CD4-positive, alpha-beta T cell (primary cell): ENCODE results near the gene MRPS23. TPM values are rescaled to one million over a fixed set of nuclear protein-coding genes. Genes with fewer than 3 reads are reported as not detected.

Experiments used
- ATAC-seq: fragments of 200-7000 bp; cut with Tn5 transposase; one replicate; pipeline ENCODE4 v1.10.0; 2022; ENCODE audit warnings: mild to moderate bottlenecking; ENCODE audit not compliant: poor library complexity
- CTCF ChIA-PET: fragments of 350-600 bp; sonication (Branson Sonifier 250); formaldehyde crosslinking; loops from one replicate; lab custom pipeline; 2021; ENCODE audit warnings: antibody characterized with exemption, inconsistent platforms; lab: Charles Lee
- POLR2A ChIA-PET: fragments of 350-600 bp; sonication (Branson Sonifier 250); formaldehyde crosslinking; loops from one replicate; lab custom pipeline; 2021; ENCODE audit warnings: antibody characterized with exemption, inconsistent platforms; lab: Charles Lee
- DNase-seq, 14 experiments: peaks; one replicate each; pipeline ENCODE4 v3.0.0-alpha.2; 2013 to 2020; ENCODE audit warnings: mixed read lengths in 2 of 14
- H3K27ac ChIP-seq, 2 donors: one replicate each; pipeline versions ENCODE4 v1.5.1 to v1.7.0; 2013; ENCODE audit warnings: low read length in 2 of 2, low read depth in 1 of 2, mild to moderate bottlenecking in 1 of 2
- H3K27me3 ChIP-seq, 2 experiments: 1 replicate in 1 of 2; 2 replicates in 1 of 2; pipeline versions ENCODE4 v1.6.1 to v1.7.0; 2013; ENCODE audit warnings: low read length in 2 of 2, control low read depth in 1 of 2, mild to moderate bottlenecking in 1 of 2, moderate library complexity in 1 of 2; ENCODE audit not compliant: insufficient read depth in 2 of 2, control insufficient read depth in 1 of 2
- H3K36me3 ChIP-seq: one replicate; pipeline ENCODE4 v1.6.1; 2013; ENCODE audit warnings: low read length, control low read depth; ENCODE audit not compliant: insufficient read depth
- H3K4me1 ChIP-seq: one replicate; pipeline ENCODE4 v1.6.1; 2013; ENCODE audit warnings: low read length, control low read depth; ENCODE audit not compliant: insufficient read depth
- H3K4me3 ChIP-seq: one replicate; pipeline ENCODE4 v1.5.1; 2013; ENCODE audit warnings: mild to moderate bottlenecking, low read length, moderate library complexity
- H3K9me3 ChIP-seq, 2 experiments: 1 replicate in 1 of 2; 2 replicates in 1 of 2; pipeline versions ENCODE4 v1.6.1 to v1.7.0; 2013; ENCODE audit warnings: low read length in 2 of 2, mild to moderate bottlenecking in 2 of 2, control low read depth in 1 of 2, moderate library complexity in 1 of 2; ENCODE audit not compliant: control insufficient read depth in 1 of 2, insufficient read depth in 1 of 2
- H3K27ac Mint-ChIP-seq: one replicate; pipeline ENCODE4 v1.8.0; 2020; ENCODE audit warnings: mixed read lengths
- H3K27me3 Mint-ChIP-seq: one replicate; pipeline ENCODE4 v1.8.0; 2021; ENCODE audit warnings: mixed read lengths
- H3K36me3 Mint-ChIP-seq: one replicate; pipeline ENCODE4 v1.8.0; 2021; ENCODE audit warnings: low read depth, mixed read lengths
- H3K4me1 Mint-ChIP-seq: one replicate; pipeline ENCODE4 v1.8.0; 2021; ENCODE audit warnings: low read depth, mixed read lengths
- H3K4me3 Mint-ChIP-seq: one replicate; pipeline ENCODE4 v1.8.0; 2020; ENCODE audit warnings: mild to moderate bottlenecking, mixed read lengths
- H3K9me3 Mint-ChIP-seq: one replicate; pipeline ENCODE4 v1.8.0; 2020; ENCODE audit warnings: mixed read lengths
- intact Hi-C, 2 experiments: fragments of 100-400 bp; cut with DNase I in 1 of 2; cut with micrococcal nuclease in 1 of 2; formaldehyde crosslinking; loops; one replicate each; pipeline versions ENCODE4 v1.15.1 to v1.9.0; 2023 to 2025; cut with DNase I, micrococcal nuclease
- total RNA-seq, 174 experiments: library from RNA in 2 of 174; stranded (reverse) in 2 of 174; gene quantifications; one replicate each; pipeline ENCODE4 v1.2.3 and lab custom pipeline; 2021 to 2026
- TF ChIP-seq, protein P1 (sequence below): fragments of 200-600 bp; IDR thresholded peaks from one replicate; pipeline ENCODE4 v1.8.0; 2022; ENCODE audit warnings: antibody characterized with exemption, mild to moderate bottlenecking

MRPS23 gene
- total RNA-seq, 2 experiments from 2014 or later, result 14.6 to 14.7 TPM

GRCh38 chr17:57839571-57839923 is 10.3 kb downstream of the MRPS23 start:
- H3K9me3 Mint-ChIP-seq, result no peaks in the 10 kb centered on the region
- Histone ChIP-seq H3K27me3 (no peaks in the 10 kb centered on the region), H3K4me3 (no peak overlapping the region), H3K36me3 (peaks cover 52% of the 10 kb centered on the region), H3K9me3 (no peaks in the 10 kb centered on the region), H3K27ac (no peak overlapping the region), H3K4me1 (no peaks in the 10 kb centered on the region)
- ChIA-PET CTCF (interaction anchor here (0.6 to 0.7 kb wide), 2 partner anchors 8 to 248 kb away, joined by 4 read pairs; no protein-coding TSS in a partner anchor), POLR2A (no interaction called here)
- H3K4me1 Mint-ChIP-seq, result peaks cover 16% of the 10 kb centered on the region
- TF ChIP-seq, protein P1, sequence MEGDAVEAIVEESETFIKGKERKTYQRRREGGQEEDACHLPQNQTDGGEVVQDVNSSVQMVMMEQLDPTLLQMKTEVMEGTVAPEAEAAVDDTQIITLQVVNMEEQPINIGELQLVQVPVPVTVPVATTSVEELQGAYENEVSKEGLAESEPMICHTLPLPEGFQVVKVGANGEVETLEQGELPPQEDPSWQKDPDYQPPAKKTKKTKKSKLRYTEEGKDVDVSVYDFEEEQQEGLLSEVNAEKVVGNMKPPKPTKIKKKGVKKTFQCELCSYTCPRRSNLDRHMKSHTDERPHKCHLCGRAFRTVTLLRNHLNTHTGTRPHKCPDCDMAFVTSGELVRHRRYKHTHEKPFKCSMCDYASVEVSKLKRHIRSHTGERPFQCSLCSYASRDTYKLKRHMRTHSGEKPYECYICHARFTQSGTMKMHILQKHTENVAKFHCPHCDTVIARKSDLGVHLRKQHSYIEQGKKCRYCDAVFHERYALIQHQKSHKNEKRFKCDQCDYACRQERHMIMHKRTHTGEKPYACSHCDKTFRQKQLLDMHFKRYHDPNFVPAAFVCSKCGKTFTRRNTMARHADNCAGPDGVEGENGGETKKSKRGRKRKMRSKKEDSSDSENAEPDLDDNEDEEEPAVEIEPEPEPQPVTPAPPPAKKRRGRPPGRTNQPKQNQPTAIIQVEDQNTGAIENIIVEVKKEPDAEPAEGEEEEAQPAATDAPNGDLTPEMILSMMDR, result no peak
- ATAC-seq, result no peak
- H3K27me3 Mint-ChIP-seq, result no peaks in the 10 kb centered on the region
- H3K27ac Mint-ChIP-seq, result no peak overlapping the region
- no peak for DNase-seq
- H3K36me3 Mint-ChIP-seq, result peaks cover 52% of the 10 kb centered on the region
- intact Hi-C loops, result no loop called here
- H3K4me3 Mint-ChIP-seq, result no peak overlapping the region

GRCh38 chr17:57838857-57839570 is 10.8 kb downstream of the MRPS23 start:
- Mint-ChIP-seq H3K27ac (no peak overlapping the region), H3K9me3 (no peaks in the 10 kb centered on the region), H3K4me1 (peaks cover 20% of the 10 kb centered on the region), H3K27me3 (no peaks in the 10 kb centered on the region), H3K36me3 (peaks cover 52% of the 10 kb centered on the region), H3K4me3 (no peak overlapping the region)
- TF ChIP-seq, protein P1, result no peak
- no peaks in the 10 kb centered on the region for H3K27me3 ChIP-seq
- no peak overlapping the region for H3K27ac ChIP-seq
- H3K36me3 ChIP-seq, result peaks cover 51% of the 10 kb centered on the region
- POLR2A ChIA-PET, result no interaction called here
- H3K4me3 ChIP-seq, result no peak overlapping the region
- ATAC-seq (no peak), DNase-seq (no peak)
- intact Hi-C loops, result no loop called here
- no peaks in the 10 kb centered on the region for H3K9me3 ChIP-seq
- no peaks in the 10 kb centered on the region for H3K4me1 ChIP-seq
- CTCF ChIA-PET, result interaction anchor here (0.6 to 0.7 kb wide), 2 partner anchors 9 to 248 kb away, joined by 4 read pairs; no protein-coding TSS in a partner anchor

GRCh38 chr17:57838453-57838852 is 11.4 kb downstream of the MRPS23 start:
- H3K27ac Mint-ChIP-seq, result no peak overlapping the region
- ChIA-PET CTCF (no interaction called here), POLR2A (no interaction called here)
- Histone ChIP-seq H3K36me3 (peaks cover 46% of the 10 kb centered on the region), H3K27ac (no peak overlapping the region), H3K4me1 (no peaks in the 10 kb centered on the region), H3K27me3 (no peaks in the 10 kb centered on the region), H3K9me3 (no peaks in the 10 kb centered on the region), H3K4me3 (no peak overlapping the region)
- H3K4me1 Mint-ChIP-seq, result peaks cover 19% of the 10 kb centered on the region
- H3K9me3 Mint-ChIP-seq, result no peaks in the 10 kb centered on the region
- H3K27me3 Mint-ChIP-seq, result no peaks in the 10 kb centered on the region
- intact Hi-C loops, result no loop called here
- DNase-seq (no peak), ATAC-seq (no peak)
- H3K4me3 Mint-ChIP-seq, result no peak overlapping the region
- H3K36me3 Mint-ChIP-seq, result peaks cover 49% of the 10 kb centered on the region
- TF ChIP-seq, protein P1, result no peak
